ENCODE data around the gene EIF4E. TPM values are rescaled to one million over a fixed set of nuclear protein-coding genes. Genes with fewer than 3 reads are reported as not detected.
A peak's percentile ranks its signal among the peaks of the same experiment; 100 is the strongest.

Gene EIF4E
- total and polyA plus RNA-seq, 2 donors (not counting 1 experiment from before 2014, with no cell fraction given), result 20.9 to 71.2 TPM

- H2AFZ ChIP-seq (ENCODE audit: insufficient read depth, low read depth, low read length, poor library complexity, severe bottlenecking), result peak overlapping the region; percentile 36
- ChIA-PET CTCF (interaction anchor here (2.0 kb wide), 1 partner anchor 63 kb away, joined by 13 read pairs; the partner anchor contains the start of gene METAP1), POLR2A (no interaction called here)
- no peaks in the 10 kb centered on the region for H3K27me3 ChIP-seq (replicated peaks in 1 of 4; ENCODE audit: control extremely low read depth in 1 of 4, control insufficient read depth in 3 of 4, insufficient read depth in 4 of 4, low read length in 3 of 4)
- no peaks in the 10 kb centered on the region for H3K9me3 ChIP-seq (ENCODE audit: control extremely low read depth in 1 of 3, control insufficient read depth in 2 of 3, insufficient read depth in 1 of 3, low read length in 2 of 3)
- H3K27me3 Mint-ChIP-seq, result no peaks in the 10 kb centered on the region
- no peak for TF ChIP-seq CTCF (IDR thresholded peaks at IDR 0.05)
- TF ChIP-seq EZH2 (IDR thresholded peaks at IDR 0.05; ENCODE audit: borderline replicate concordance, insufficient read depth, low read depth, low read length, poor library complexity, severe bottlenecking), result no peak
- H3K79me2 ChIP-seq (ENCODE audit: control insufficient read depth, insufficient read depth, low read length), result peaks cover 16% of the 10 kb centered on the region
- H3K4me1 Mint-ChIP-seq, result peaks cover 33% of the 10 kb centered on the region
- H3K27ac ChIP-seq (ENCODE audit: low read length in 2 of 2), result peak overlapping the region; percentile 3 to 68
- peak overlapping the region; percentile 51 for H3K27ac Mint-ChIP-seq
- peaks cover 22 to 30% of the 10 kb centered on the region in 2 donors for H3K4me1 ChIP-seq (ENCODE audit: control insufficient read depth in 2 of 2, insufficient read depth in 2 of 2, low read length in 2 of 2)
- H3K9me3 Mint-ChIP-seq (ENCODE audit: insufficient read depth), result no peaks in the 10 kb centered on the region
- intact Hi-C loops (cut with micrococcal nuclease), result no loop called here
- no peak overlapping the region for H3K9ac ChIP-seq (ENCODE audit: low read length)
- H3K4me3 ChIP-seq (ENCODE audit: control extremely low read depth in 1 of 5, extremely low read depth in 1 of 5, insufficient read depth in 1 of 5, low read depth in 2 of 5, low read length in 4 of 5), result no peak overlapping the region
- ATAC-seq (ENCODE audit: low read depth) (no peak), DNase-seq (peak; percentile 41)
- H3K36me3 ChIP-seq (replicated peaks in 1 of 2; ENCODE audit: control extremely low read depth in 1 of 2, control insufficient read depth in 1 of 2, extremely low read depth in 1 of 2, insufficient read depth in 2 of 2, low read length in 1 of 2), result no peaks in the 10 kb centered on the region
- peaks cover 13% of the 10 kb centered on the region for H4K20me1 ChIP-seq (ENCODE audit: control insufficient read depth, insufficient read depth, low read length, poor library complexity, severe bottlenecking)
- H3K4me2 ChIP-seq (replicated peaks; ENCODE audit: low read depth, low read length, poor library complexity, severe bottlenecking), result peak overlapping the region; percentile 53
- WGBS (ENCODE audit: insufficient coverage), result 38% methylated on average over 1 of the region's 3 CpGs
- peak overlapping the region; percentile 38 for H3K4me3 Mint-ChIP-seq
These were observed 3.6 kb upstream of the EIF4E start for GRCh38 chr4:98932539-98932938.

GRCh38 chr4:98930311-98930865, 1.5 kb upstream of the EIF4E start:
- Histone ChIP-seq H3K9me3 (ENCODE audit: control extremely low read depth in 1 of 3, control insufficient read depth in 2 of 3, insufficient read depth in 1 of 3, low read length in 2 of 3) (no peaks in the 10 kb centered on the region), H4K20me1 (ENCODE audit: control insufficient read depth, insufficient read depth, low read length, poor library complexity, severe bottlenecking) (peaks cover 32% of the 10 kb centered on the region), H2AFZ (ENCODE audit: insufficient read depth, low read depth, low read length, poor library complexity, severe bottlenecking) (peak overlapping the region; percentile 92), H3K79me2 (ENCODE audit: control insufficient read depth, insufficient read depth, low read length) (peaks cover 38% of the 10 kb centered on the region), H3K27me3 (replicated peaks in 1 of 4; ENCODE audit: control extremely low read depth in 1 of 4, control insufficient read depth in 3 of 4, insufficient read depth in 4 of 4, low read length in 3 of 4) (no peaks in the 10 kb centered on the region), H3K27ac (ENCODE audit: low read length in 2 of 2) (peak overlapping the region; percentile 91 to 93), H3K4me3 (ENCODE audit: control extremely low read depth in 1 of 5, extremely low read depth in 1 of 5, insufficient read depth in 1 of 5, low read depth in 2 of 5, low read length in 4 of 5) (peak overlapping the region in 4 of 5 experiments; percentile 97 to 100 (median 98)), H3K4me1 (ENCODE audit: control insufficient read depth in 2 of 2, insufficient read depth in 2 of 2, low read length in 2 of 2) (peaks cover 31 to 32% of the 10 kb centered on the region in 2 donors), H3K4me2 (replicated peaks; ENCODE audit: low read depth, low read length, poor library complexity, severe bottlenecking) (peak overlapping the region; percentile 83), H3K36me3 (replicated peaks in 1 of 2; ENCODE audit: control extremely low read depth in 1 of 2, control insufficient read depth in 1 of 2, extremely low read depth in 1 of 2, insufficient read depth in 2 of 2, low read length in 1 of 2) (no peaks in the 10 kb centered on the region), H3K9ac (ENCODE audit: low read length) (peak overlapping the region; percentile 92)
- H3K4me1 Mint-ChIP-seq, result peaks cover 43% of the 10 kb centered on the region
- ChIA-PET CTCF (interaction anchor here (0.7 to 3.4 kb wide), 6 partner anchors 10 to 474 kb away, joined by 3 to 29 read pairs (median 4); partner anchors contain the start of gene METAP1), POLR2A (interaction anchor here (0.7 to 3.6 kb wide), 3 partner anchors 65 to 727 kb away, joined by 3 to 32 read pairs (median 4); partner anchors contain the start of genes METAP1 and TSPAN5)
- peak overlapping the region; percentile 99 for H3K4me3 Mint-ChIP-seq
- no peak for DNase-seq
- H3K27ac Mint-ChIP-seq, result peak overlapping the region; percentile 99
- no peak for ATAC-seq (ENCODE audit: low read depth)
- intact Hi-C loops (cut with micrococcal nuclease), result no loop called here
- H3K9me3 Mint-ChIP-seq (ENCODE audit: insufficient read depth), result no peaks in the 10 kb centered on the region
- H3K27me3 Mint-ChIP-seq, result no peaks in the 10 kb centered on the region
- TF ChIP-seq CTCF (IDR thresholded peaks at IDR 0.05) (no peak), EZH2 (IDR thresholded peaks at IDR 0.05; ENCODE audit: borderline replicate concordance, insufficient read depth, low read depth, low read length, poor library complexity, severe bottlenecking) (no peak)
- WGBS (ENCODE audit: insufficient coverage), result 100% methylated on average over 1 of the region's 2 CpGs

Measured in B cell (primary cell).